Upper lobe of left lung (tissue), 4 donors: ENCODE measurements around the gene LARP6.

Experiments
- EP300 ChIP-seq, 4 donors: sonication (generic); formaldehyde crosslinking; IDR thresholded peaks; one replicate each; pipeline ENCODE4 v1.5.1; 2017; ENCODE audit warnings: antibody characterized with exemption in 4 of 4, control low read depth in 2 of 4
- POLR2A ChIP-seq, 4 donors: fragments of 450-650 bp; IDR thresholded peaks; one replicate each; pipeline ENCODE4 v1.5.1; 2016 to 2017; ENCODE audit warnings: antibody characterized with exemption in 4 of 4, mild to moderate bottlenecking in 2 of 4
- POLR2AphosphoS5 ChIP-seq, 2 donors: sonication (generic); formaldehyde crosslinking; IDR thresholded peaks; one replicate each; pipeline ENCODE4 v1.5.1; 2017; ENCODE audit warnings: antibody characterized with exemption in 2 of 2
- TF ChIP-seq, protein P1 (sequence below), 6 experiments: fragments of 450-650 bp in 4 of 6; fragments of 200-600 bp in 2 of 6; sonication (generic) in 2 of 6; IDR thresholded peaks; one replicate each; pipeline ENCODE4 v1.5.1; 2016 to 2019; ENCODE audit warnings: antibody characterized with exemption in 6 of 6

DNA sequence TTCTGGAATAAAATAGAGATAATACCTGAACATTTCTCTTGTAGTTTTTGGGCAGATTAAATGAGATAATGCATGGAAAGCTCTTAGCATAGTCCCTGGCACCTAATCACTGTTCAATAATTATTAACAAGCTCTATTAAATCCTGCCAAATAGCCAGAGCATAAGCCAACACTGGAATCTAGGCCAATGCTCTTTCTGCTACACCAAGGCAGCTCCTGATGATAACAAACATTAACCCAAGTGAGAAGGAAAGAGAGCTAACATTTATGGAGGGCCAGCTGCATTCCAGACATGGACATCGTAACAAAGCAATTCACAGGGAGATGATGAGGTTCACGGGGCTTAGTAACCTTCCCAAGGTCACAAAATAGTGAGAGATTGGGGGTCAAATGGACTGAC, 23.3 kb downstream of the LARP6 start:
- TF ChIP-seq, protein P1, sequence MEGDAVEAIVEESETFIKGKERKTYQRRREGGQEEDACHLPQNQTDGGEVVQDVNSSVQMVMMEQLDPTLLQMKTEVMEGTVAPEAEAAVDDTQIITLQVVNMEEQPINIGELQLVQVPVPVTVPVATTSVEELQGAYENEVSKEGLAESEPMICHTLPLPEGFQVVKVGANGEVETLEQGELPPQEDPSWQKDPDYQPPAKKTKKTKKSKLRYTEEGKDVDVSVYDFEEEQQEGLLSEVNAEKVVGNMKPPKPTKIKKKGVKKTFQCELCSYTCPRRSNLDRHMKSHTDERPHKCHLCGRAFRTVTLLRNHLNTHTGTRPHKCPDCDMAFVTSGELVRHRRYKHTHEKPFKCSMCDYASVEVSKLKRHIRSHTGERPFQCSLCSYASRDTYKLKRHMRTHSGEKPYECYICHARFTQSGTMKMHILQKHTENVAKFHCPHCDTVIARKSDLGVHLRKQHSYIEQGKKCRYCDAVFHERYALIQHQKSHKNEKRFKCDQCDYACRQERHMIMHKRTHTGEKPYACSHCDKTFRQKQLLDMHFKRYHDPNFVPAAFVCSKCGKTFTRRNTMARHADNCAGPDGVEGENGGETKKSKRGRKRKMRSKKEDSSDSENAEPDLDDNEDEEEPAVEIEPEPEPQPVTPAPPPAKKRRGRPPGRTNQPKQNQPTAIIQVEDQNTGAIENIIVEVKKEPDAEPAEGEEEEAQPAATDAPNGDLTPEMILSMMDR (IDR thresholded peaks at IDR 0.05) = no peak
- TF ChIP-seq POLR2AphosphoS5 (IDR thresholded peaks at IDR 0.05) (no peak), POLR2A (IDR thresholded peaks at IDR 0.05) (no peak), EP300 (IDR thresholded peaks at IDR 0.05) (no peak)
